AG04450 (cell line): ENCODE data around the gene LYG1. TPM values are rescaled to one million over a fixed set of nuclear protein-coding genes. Genes with fewer than 3 reads are reported as not detected.

Experiments used
- polyA plus RNA-seq: library from polyadenylated mRNA; depleted of rRNA; stranded (reverse); fragments of >200 nt; gene quantifications from 2 replicates; pipeline ENCODE4 v1.2.3, GENCODE V29; 2011; rRNA removed

LYG1 gene
- polyA plus RNA-seq, 1 experiment = 0.86 TPM

Other genes starting within 250 kb of the LYG1 start
- gene C2orf15, start 159.5 kb downstream of the LYG1 start, polyA plus RNA-seq = 0.14 TPM in 1 of 2 replicates, not detected in the other
- gene TSGA10, start 146.3 kb downstream of the LYG1 start, polyA plus RNA-seq = 1.4 and 1.8 TPM in 2 replicates
- gene LIPT1, start 146.2 kb downstream of the LYG1 start, polyA plus RNA-seq = 6.0 and 7.3 TPM in 2 replicates
- gene MITD1, start 120.1 kb downstream of the LYG1 start, polyA plus RNA-seq = 19.2 and 27.2 TPM in 2 replicates
- 29.9 and 38.3 TPM in 2 replicates for gene MRPL30, start 120.0 kb downstream of the LYG1 start, polyA plus RNA-seq
- gene LYG2, start 45.5 kb downstream of the LYG1 start, polyA plus RNA-seq = not detected in 2 replicates
- 42.2 and 59.7 TPM in 2 replicates for gene TXNDC9, start 35.1 kb upstream of the LYG1 start, polyA plus RNA-seq
- 18.7 and 25.2 TPM in 2 replicates for gene EIF5B, start 36.2 kb upstream of the LYG1 start, polyA plus RNA-seq
- 24.2 and 26.4 TPM in 2 replicates for gene REV1, start 188.8 kb upstream of the LYG1 start, polyA plus RNA-seq